Glutamatergic neuron (in vitro differentiated cells): ENCODE results near the gene KTN1. TPM values are rescaled to one million over a fixed set of nuclear protein-coding genes. Genes with fewer than 3 reads are reported as not detected.

Experiments
- DNase-seq: peaks from one replicate; pipeline ENCODE4 v3.0.0; 2022
- H3K27ac Mint-ChIP-seq: one replicate; pipeline ENCODE4 v1.8.0; 2020; ENCODE audit warnings: mild to moderate bottlenecking, mixed read lengths, inconsistent platforms; ENCODE audit not compliant: unreplicated experiment
- H3K27me3 Mint-ChIP-seq: one replicate; pipeline ENCODE4 v1.8.0; 2020; ENCODE audit warnings: mild to moderate bottlenecking, moderate library complexity, mixed read lengths, inconsistent platforms; ENCODE audit not compliant: unreplicated experiment
- H3K36me3 Mint-ChIP-seq: one replicate; pipeline ENCODE4 v1.8.0; 2020; ENCODE audit warnings: mild to moderate bottlenecking, mixed read lengths, inconsistent platforms; ENCODE audit not compliant: unreplicated experiment
- H3K4me1 Mint-ChIP-seq: one replicate; pipeline ENCODE4 v1.8.0; 2020; ENCODE audit warnings: mild to moderate bottlenecking, low read depth, mixed read lengths, inconsistent platforms; ENCODE audit not compliant: unreplicated experiment
- H3K4me3 Mint-ChIP-seq: one replicate; pipeline ENCODE4 v1.8.0; 2020; ENCODE audit warnings: mild to moderate bottlenecking, mixed read lengths, inconsistent platforms; ENCODE audit not compliant: unreplicated experiment
- H3K9me3 Mint-ChIP-seq: one replicate; pipeline ENCODE4 v1.8.0; 2020; ENCODE audit warnings: mild to moderate bottlenecking, moderate library complexity, mixed read lengths, inconsistent platforms; ENCODE audit not compliant: unreplicated experiment
- total RNA-seq: library from RNA; stranded (reverse); fragmentation: NEBNext Ultra II Directional; extraction: Animal tissue kit (Norgen Biotek cat#: 25700); gene quantifications from one replicate; pipeline ENCODE4 v1.2.1, GENCODE V29; 2021; ENCODE audit not compliant: unreplicated experiment
- TF ChIP-seq, protein P1 (sequence below): fragments of 200-600 bp; sonication (generic); IDR thresholded peaks from one replicate; pipeline ENCODE4 v1.5.0; 2021; ENCODE audit not compliant: partially characterized antibody, unreplicated experiment

KTN1 gene
- total RNA-seq, 1 donor from 2014 or later: 108 TPM

DNA sequence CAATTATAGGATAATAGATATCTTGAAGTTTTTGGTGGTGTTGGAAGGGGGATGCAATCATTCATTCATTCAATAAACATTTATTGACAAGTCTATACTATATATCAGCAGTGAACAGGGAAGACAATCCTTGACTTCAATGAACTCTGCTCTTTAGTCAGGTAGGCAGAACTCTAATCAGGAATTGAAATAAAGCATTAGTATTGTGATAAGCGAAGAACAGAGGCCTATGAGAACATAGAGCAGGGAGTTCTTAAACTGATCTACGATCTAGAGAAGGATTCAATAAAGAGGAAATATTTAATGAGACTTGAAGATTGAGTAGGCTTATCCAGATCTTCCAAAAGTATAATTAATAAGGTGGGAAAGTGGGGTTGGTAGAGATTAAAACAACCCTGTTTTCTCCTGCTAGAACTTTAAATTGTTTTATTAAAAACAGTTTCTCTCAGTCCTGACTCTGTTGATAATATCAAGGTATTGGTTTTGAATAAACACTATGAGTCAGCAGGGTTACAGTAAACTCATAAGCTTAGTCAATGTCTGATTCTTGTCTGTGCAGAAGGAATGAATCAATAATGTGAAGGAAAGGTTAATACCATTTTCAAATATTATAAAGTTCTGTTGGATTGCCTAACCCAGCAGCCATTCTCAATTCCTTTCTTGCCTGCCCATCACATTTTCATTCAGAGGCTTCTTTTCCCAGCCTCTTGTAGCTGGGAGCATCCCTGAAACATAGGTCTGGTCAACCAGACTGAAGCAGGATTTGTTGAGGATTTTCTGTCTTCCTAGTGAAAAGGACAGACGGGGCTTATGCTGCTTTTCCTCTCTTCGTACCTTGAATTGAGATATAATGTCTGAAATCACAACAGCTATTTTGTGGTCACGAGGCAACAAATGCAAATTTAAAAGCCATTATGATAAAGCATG, 38.9 kb upstream of the KTN1 start:
- no peaks in the 10 kb centered on the region for H3K4me1 Mint-ChIP-seq
- no peak for DNase-seq
- H3K27ac Mint-ChIP-seq: no peak overlapping the region
- H3K27me3 Mint-ChIP-seq: peaks cover 2% of the 10 kb centered on the region
- H3K36me3 Mint-ChIP-seq: peaks cover 8% of the 10 kb centered on the region
- H3K9me3 Mint-ChIP-seq: no peaks in the 10 kb centered on the region
- no peak overlapping the region for H3K4me3 Mint-ChIP-seq
- TF ChIP-seq, protein P1, sequence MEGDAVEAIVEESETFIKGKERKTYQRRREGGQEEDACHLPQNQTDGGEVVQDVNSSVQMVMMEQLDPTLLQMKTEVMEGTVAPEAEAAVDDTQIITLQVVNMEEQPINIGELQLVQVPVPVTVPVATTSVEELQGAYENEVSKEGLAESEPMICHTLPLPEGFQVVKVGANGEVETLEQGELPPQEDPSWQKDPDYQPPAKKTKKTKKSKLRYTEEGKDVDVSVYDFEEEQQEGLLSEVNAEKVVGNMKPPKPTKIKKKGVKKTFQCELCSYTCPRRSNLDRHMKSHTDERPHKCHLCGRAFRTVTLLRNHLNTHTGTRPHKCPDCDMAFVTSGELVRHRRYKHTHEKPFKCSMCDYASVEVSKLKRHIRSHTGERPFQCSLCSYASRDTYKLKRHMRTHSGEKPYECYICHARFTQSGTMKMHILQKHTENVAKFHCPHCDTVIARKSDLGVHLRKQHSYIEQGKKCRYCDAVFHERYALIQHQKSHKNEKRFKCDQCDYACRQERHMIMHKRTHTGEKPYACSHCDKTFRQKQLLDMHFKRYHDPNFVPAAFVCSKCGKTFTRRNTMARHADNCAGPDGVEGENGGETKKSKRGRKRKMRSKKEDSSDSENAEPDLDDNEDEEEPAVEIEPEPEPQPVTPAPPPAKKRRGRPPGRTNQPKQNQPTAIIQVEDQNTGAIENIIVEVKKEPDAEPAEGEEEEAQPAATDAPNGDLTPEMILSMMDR: no peak

DNA sequence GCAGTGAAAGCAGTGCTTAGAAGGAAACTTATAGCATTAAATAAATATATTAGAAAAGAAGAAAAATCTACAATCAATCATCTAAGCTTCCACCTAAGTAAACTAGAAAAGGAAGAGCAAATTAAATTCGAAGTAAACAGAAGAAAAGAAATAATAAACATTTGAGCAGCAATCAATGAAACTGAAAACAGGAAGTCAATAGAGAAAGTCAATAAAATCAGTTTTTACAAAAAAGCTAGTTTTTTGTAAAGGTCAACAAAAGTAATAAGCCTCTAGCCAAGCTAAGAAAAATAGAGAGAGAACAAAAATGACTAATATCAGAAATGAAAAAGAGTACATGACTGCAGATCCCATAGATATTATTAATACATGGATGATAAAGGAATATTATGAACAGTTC, 34.2 kb upstream of the KTN1 start:
- TF ChIP-seq, protein P1: no peak
- no peak overlapping the region for H3K27ac Mint-ChIP-seq
- no peaks in the 10 kb centered on the region for H3K36me3 Mint-ChIP-seq
- no peak overlapping the region for H3K4me3 Mint-ChIP-seq
- no peaks in the 10 kb centered on the region for H3K4me1 Mint-ChIP-seq
- no peaks in the 10 kb centered on the region for H3K9me3 Mint-ChIP-seq
- no peak for DNase-seq
- peaks cover 2% of the 10 kb centered on the region for H3K27me3 Mint-ChIP-seq

DNA sequence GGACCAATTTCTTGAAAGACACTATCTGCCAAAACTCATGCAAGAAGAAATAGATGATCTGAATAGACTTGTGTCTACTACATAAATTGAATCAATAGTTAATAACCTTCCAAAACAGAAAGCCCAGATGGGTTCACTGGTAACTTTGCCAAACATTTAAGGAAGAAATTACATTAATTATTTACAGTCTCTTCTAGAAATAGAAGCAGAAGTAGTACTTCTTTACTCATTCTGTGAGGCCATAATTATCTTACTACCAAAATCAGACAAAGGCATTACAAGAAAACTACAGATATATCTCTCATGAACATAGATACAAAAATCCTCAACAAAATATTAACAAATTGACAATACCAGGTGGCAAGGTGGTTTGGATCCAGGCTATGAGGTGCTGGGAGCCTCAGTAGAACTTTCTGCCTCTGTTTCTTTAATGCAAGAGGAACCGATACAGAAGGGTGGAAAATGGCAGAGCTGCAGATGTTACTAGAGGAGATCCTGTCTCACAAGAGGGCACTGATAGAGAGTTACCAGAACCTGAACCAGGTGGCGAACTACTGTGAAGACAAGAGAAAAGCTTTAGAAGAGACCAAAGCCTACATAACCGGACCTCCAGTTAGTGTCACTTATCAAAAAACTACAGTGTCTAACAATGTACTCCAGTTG, 33.7 kb upstream of the KTN1 start:
- H3K4me3 Mint-ChIP-seq: no peak overlapping the region
- H3K4me1 Mint-ChIP-seq: no peaks in the 10 kb centered on the region
- H3K27me3 Mint-ChIP-seq: peaks cover 2% of the 10 kb centered on the region
- H3K9me3 Mint-ChIP-seq: no peaks in the 10 kb centered on the region
- H3K27ac Mint-ChIP-seq: no peak overlapping the region
- TF ChIP-seq, protein P1: no peak
- DNase-seq: no peak
- no peaks in the 10 kb centered on the region for H3K36me3 Mint-ChIP-seq

DNA sequence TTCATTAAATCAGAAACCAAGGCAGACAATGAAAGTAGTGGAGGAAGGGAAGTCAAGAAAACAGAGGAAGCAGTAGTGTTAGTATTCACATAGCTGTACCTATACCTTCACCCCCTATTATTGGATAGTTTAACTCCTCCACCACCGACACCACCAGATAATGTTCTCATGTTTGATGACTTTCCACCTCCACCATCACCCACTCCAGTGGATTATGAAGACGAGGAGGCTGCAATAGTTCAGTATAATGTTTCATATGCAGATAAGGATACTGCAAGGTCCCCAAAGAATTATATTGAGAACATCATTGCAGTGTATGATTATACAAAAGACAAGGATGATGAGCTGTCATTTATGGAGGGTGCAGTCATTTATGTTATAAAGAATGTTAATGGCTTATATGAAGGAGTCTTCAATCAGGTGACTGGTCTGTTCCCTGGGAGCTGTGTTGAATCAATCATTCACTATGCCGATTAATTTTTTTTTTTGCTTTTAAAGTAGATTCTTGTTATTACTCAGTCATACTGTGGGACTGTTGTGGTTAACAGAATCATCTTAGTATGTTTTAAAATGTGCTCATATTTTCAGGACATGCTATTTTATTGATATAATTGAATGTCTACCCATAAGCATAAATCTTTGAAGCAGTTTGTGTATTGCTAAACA, 32.2 kb upstream of the KTN1 start:
- no peaks in the 10 kb centered on the region for H3K27me3 Mint-ChIP-seq
- DNase-seq: no peak
- H3K4me3 Mint-ChIP-seq: no peak overlapping the region
- TF ChIP-seq, protein P1: no peak
- H3K4me1 Mint-ChIP-seq: no peaks in the 10 kb centered on the region
- no peak overlapping the region for H3K27ac Mint-ChIP-seq
- no peaks in the 10 kb centered on the region for H3K36me3 Mint-ChIP-seq
- H3K9me3 Mint-ChIP-seq: no peaks in the 10 kb centered on the region
